Measurements from ENCODE around the gene OR4K5. TPM values are rescaled to one million over a fixed set of nuclear protein-coding genes. Genes with fewer than 3 reads are reported as not detected.

Gene OR4K5
- total RNA-seq, 1 experiment from 2014 or later, result not detected

GRCh38 chr14:19906665-19907064, 13.7 kb upstream of the OR4K5 start:
- ChIA-PET CTCF (no interaction called here), POLR2A (no interaction called here)
- intact Hi-C loops (cut with micrococcal nuclease), result no loop called here
- Mint-ChIP-seq H3K27me3 (ENCODE audit: insufficient read depth, unreplicated experiment) (peaks cover 33% of the 10 kb centered on the region), H3K4me3 (ENCODE audit: unreplicated experiment) (no peak overlapping the region), H3K4me1 (ENCODE audit: insufficient read depth, unreplicated experiment) (no peaks in the 10 kb centered on the region), H3K9me3 (ENCODE audit: unreplicated experiment) (no peaks in the 10 kb centered on the region), H3K36me3 (ENCODE audit: insufficient read depth, unreplicated experiment) (no peaks in the 10 kb centered on the region), H3K27ac (ENCODE audit: low read depth, unreplicated experiment) (no peak overlapping the region)
- TF ChIP-seq CTCF (IDR thresholded peaks at IDR 0.05; ENCODE audit: unreplicated experiment), result no peak
- no peak for DNase-seq (ENCODE audit: unreplicated experiment)
- no TSS peak for BruUV-seq (replicated peaks)

- BruUV-seq (replicated peaks), result no TSS peak
- peaks cover 7% of the 10 kb centered on the region for H3K9me3 Mint-ChIP-seq (ENCODE audit: unreplicated experiment)
- no peaks in the 10 kb centered on the region for H3K36me3 Mint-ChIP-seq (ENCODE audit: insufficient read depth, unreplicated experiment)
Observed at GRCh38 chr14:19911114-19911513, 9.3 kb upstream of the OR4K5 start.

GRCh38 chr14:19917243-19917642, 3.2 kb upstream of the OR4K5 start:
- Mint-ChIP-seq H3K9me3 (ENCODE audit: unreplicated experiment) (peaks cover 7% of the 10 kb centered on the region), H3K27me3 (ENCODE audit: insufficient read depth, unreplicated experiment) (peaks cover 12% of the 10 kb centered on the region), H3K4me3 (ENCODE audit: unreplicated experiment) (no peak overlapping the region), H3K4me1 (ENCODE audit: insufficient read depth, unreplicated experiment) (no peaks in the 10 kb centered on the region), H3K27ac (ENCODE audit: low read depth, unreplicated experiment) (no peak overlapping the region), H3K36me3 (ENCODE audit: insufficient read depth, unreplicated experiment) (no peaks in the 10 kb centered on the region)
- no peak for DNase-seq (ENCODE audit: unreplicated experiment)
- TF ChIP-seq CTCF (IDR thresholded peaks at IDR 0.05; ENCODE audit: unreplicated experiment), result no peak
- intact Hi-C loops (cut with micrococcal nuclease), result no loop called here
- BruUV-seq (replicated peaks), result no TSS peak
- POLR2A ChIA-PET, result no interaction called here
- CTCF ChIA-PET, result no interaction called here

More at GRCh38 chr14:19911114-19911513, 9.3 kb upstream of the OR4K5 start:
- no peak for DNase-seq (ENCODE audit: unreplicated experiment)
- ChIA-PET CTCF (no interaction called here), POLR2A (no interaction called here)
- TF ChIP-seq CTCF (IDR thresholded peaks at IDR 0.05; ENCODE audit: unreplicated experiment), result no peak
- peaks cover 50% of the 10 kb centered on the region for H3K27me3 Mint-ChIP-seq (ENCODE audit: insufficient read depth, unreplicated experiment)
- H3K27ac Mint-ChIP-seq (ENCODE audit: low read depth, unreplicated experiment), result no peak overlapping the region
- intact Hi-C loops (cut with micrococcal nuclease), result no loop called here
- H3K4me3 Mint-ChIP-seq (ENCODE audit: unreplicated experiment), result no peak overlapping the region
- H3K4me1 Mint-ChIP-seq (ENCODE audit: insufficient read depth, unreplicated experiment), result no peaks in the 10 kb centered on the region

GRCh38 chr14:19917955-19918518, 2.4 kb upstream of the OR4K5 start:
- no peaks in the 10 kb centered on the region for H3K4me1 Mint-ChIP-seq (ENCODE audit: insufficient read depth, unreplicated experiment)
- no peaks in the 10 kb centered on the region for H3K36me3 Mint-ChIP-seq (ENCODE audit: insufficient read depth, unreplicated experiment)
- H3K9me3 Mint-ChIP-seq (ENCODE audit: unreplicated experiment), result peaks cover 3% of the 10 kb centered on the region
- no peak for TF ChIP-seq CTCF (IDR thresholded peaks at IDR 0.05; ENCODE audit: unreplicated experiment)
- BruUV-seq (replicated peaks), result no TSS peak
- H3K27me3 Mint-ChIP-seq (ENCODE audit: insufficient read depth, unreplicated experiment), result peaks cover 5% of the 10 kb centered on the region
- peak; percentile 1 for DNase-seq (ENCODE audit: unreplicated experiment)
- ChIA-PET CTCF (no interaction called here), POLR2A (no interaction called here)
- H3K27ac Mint-ChIP-seq (ENCODE audit: low read depth, unreplicated experiment), result no peak overlapping the region
- intact Hi-C loops (cut with micrococcal nuclease), result no loop called here
- no peak overlapping the region for H3K4me3 Mint-ChIP-seq (ENCODE audit: unreplicated experiment)
